LNCAP (cell line): Measurements from ENCODE around the gene GNG2.

Experiments used
- TF ChIP-seq, protein P1 (sequence below): fragments of 450-650 bp; IDR thresholded peaks from 2 replicates; pipeline ENCODE4 v1.5.1; 2017; ENCODE audit warnings: mild to moderate bottlenecking

GNG2 gene

DNA sequence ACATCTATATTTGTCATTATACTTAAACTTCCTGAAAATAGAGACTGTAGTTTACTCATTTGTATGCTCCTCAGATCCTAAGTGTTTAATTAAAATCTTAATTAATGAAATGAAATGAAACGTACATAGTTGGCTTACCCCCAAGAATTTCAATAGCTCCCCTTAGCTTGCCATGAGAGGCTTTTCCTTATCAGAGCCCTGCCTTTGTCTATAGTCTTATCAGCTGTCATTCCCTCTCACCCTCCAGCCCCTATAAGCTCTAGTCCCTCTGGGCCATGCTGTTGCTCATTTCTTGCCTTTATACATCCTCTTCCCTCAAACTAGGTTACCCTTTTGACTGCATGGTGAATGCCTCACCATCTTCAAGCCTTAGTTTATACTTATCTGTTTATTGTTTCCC, 127.8 kb downstream of the GNG2 start:
- TF ChIP-seq, protein P1, sequence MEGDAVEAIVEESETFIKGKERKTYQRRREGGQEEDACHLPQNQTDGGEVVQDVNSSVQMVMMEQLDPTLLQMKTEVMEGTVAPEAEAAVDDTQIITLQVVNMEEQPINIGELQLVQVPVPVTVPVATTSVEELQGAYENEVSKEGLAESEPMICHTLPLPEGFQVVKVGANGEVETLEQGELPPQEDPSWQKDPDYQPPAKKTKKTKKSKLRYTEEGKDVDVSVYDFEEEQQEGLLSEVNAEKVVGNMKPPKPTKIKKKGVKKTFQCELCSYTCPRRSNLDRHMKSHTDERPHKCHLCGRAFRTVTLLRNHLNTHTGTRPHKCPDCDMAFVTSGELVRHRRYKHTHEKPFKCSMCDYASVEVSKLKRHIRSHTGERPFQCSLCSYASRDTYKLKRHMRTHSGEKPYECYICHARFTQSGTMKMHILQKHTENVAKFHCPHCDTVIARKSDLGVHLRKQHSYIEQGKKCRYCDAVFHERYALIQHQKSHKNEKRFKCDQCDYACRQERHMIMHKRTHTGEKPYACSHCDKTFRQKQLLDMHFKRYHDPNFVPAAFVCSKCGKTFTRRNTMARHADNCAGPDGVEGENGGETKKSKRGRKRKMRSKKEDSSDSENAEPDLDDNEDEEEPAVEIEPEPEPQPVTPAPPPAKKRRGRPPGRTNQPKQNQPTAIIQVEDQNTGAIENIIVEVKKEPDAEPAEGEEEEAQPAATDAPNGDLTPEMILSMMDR, result no peak

DNA sequence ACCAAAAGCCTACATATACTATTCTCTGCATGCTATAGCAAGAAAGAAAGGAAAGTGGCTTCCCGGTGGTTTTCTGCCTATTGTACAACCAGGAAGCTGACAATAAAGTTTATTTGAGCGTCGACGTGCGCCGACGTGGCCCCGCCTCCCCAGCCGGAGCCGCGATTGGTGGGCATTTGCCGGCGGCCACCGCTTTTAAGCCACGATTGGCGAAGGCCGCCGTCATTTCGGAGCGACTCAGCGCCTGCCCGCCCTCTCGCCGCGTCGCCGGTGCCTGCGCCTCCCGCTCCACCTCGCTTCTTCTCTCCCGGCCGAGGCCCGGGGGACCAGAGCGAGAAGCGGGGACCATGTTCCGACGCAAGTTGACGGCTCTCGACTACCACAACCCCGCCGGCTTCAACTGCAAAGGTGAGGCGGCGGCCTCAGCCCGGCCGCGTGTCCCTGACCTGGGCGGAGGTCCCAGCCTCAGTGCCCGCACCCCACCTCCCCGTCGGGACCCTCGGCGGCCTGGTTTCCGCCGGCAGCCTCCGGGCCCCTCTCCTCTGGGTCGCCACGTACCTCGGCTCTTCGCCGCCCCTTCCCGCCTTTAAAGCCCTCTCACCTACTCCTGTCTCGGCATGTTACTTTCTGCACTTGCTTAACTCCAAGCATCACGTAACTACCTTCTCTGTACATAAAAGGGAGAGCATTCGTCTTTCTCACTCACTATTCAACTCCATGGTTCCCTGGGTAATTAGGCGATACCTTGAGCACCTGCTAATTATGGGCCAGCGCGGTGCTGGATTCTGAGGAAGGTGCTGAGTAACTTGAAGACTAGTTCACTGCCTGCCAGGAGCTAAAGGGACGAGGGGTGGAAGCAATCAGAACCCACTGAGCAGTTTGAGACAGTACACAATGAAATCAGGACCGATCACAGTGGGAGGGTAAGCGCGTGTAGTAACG, 129.2 kb downstream of the GNG2 start, which contains the start of gene RTRAF:
TSS of gene RTRAF (plus strand) at position 254 of the 942 bp plus-strand sequence. CDS start at position 348, 94 bp downstream.
- TF ChIP-seq, protein P1, result no peak

- TF ChIP-seq, protein P1, result no peak
Observed at GRCh38 chr14:51990488-51990887, 130.1 kb downstream of the GNG2 start.

GRCh38 chr14:51993285-51993920, 133.0 kb downstream of the GNG2 start:
- TF ChIP-seq, protein P1, result no peak

DNA sequence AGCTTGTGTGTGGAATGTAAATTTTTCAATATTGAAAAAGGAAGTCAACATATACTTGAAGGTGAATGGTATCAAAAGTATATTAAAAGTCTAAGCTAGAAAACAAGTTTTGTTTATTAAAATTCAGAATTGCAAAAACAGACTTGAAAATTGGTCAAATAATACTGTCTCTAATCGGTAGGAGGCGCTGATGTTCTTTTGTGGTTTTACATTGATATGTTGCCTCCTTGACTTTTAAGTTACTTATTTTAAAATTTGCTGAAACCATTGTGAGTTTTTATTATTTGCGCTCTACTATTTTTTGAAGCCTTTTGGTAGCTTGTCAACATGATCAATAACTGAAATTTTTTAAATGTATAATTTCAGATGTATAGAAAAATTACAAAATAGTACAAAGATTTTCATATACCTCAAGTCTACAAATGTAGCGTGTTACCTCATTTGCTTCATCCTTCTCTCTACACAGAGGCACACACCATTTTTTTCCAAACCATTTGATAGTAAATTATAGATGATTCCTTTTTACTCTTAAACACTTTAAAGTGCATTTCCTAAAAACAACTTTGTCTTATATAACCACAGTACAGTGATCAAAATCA, 135.8 kb downstream of the GNG2 start:
- TF ChIP-seq, protein P1, result peak; percentile 80

- TF ChIP-seq, protein P1, result no peak
Observed at GRCh38 chr14:51998348-51998747, 137.9 kb downstream of the GNG2 start.

DNA sequence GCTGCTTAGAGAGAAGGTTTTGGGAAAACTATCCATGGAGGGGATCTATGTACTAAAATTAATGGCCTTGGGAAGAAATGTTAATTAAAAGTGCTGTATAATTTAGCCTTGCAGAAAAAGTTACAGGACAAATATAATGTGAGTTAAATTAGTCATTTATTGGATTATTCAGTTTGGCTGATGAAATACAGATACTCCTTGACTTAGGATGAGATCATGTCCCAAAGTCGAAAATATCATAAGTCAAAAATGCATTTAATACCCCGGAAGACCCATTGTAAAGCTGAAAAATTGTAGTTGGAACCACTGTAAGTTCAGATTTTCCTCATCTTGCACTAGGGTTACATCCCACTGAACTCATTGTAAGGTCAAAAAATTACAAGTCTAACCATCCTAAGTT, 138.7 kb downstream of the GNG2 start:
- TF ChIP-seq, protein P1, result no peak
